ENCODE measurements around the gene VASN.
A peak's percentile ranks its signal among the peaks of the same experiment; 100 is the strongest.

- TF ChIP-seq POLR2G (IDR thresholded peaks at IDR 0.05; ENCODE audit: low read depth, low read length) (peak; percentile 50; the same call in 1 of the 2 replicates), REST (IDR thresholded peaks at IDR 0.05; ENCODE audit: borderline replicate concordance) (no peak), REST (CRISPR knock-in tag; IDR thresholded peaks at IDR 0.05; ENCODE audit: low read depth) (no peak), CTCFL (IDR thresholded peaks at IDR 0.05; ENCODE audit: borderline replicate concordance, insufficient read depth, low read depth, low read length, poor library complexity, severe bottlenecking) (no peak), RCOR1 (IDR thresholded peaks at IDR 0.05; ENCODE audit: borderline replicate concordance in 1 of 2, low read depth in 2 of 2, low read length in 2 of 2) (no peak), CTCF (IDR thresholded peaks at IDR 0.05 in 2 of 3, conservative IDR thresholded peaks at IDR 0.05 in 1 of 3; ENCODE audit: insufficient read depth in 2 of 3, low read depth in 1 of 3, low read length in 3 of 3) (no peak), ZFPM2 (CRISPR knock-in tag; IDR thresholded peaks at IDR 0.05) (no peak), CXXC5 (CRISPR knock-in tag; IDR thresholded peaks at IDR 0.05) (no peak), ZNF75A (CRISPR knock-in tag; IDR thresholded peaks at IDR 0.05) (no peak), ZNF274 (IDR thresholded peaks at IDR 0.05; ENCODE audit: borderline replicate concordance, low read depth, low read length) (no peak)
Measured at GRCh38 chr16:4376126-4376892, 4.7 kb downstream of the VASN start.

Measured in K562 (cell line).